GM13976 (cell line): ENCODE results near the gene DESI2.
"Not testable (repeated sequence)": the region's sequence is repeated elsewhere in the genome, so short reads cannot be mapped to it uniquely, and the experiment has no call there.

Experiments
- DNase-seq: peaks from one replicate; pipeline ENCODE4 v3.0.0; 2012; ENCODE audit warnings: low spot score
- in situ Hi-C: fragments of 300-500 bp; cut with MboI; formaldehyde crosslinking; loops from one replicate; pipeline ENCODE4 v1.12.0; 2022; ENCODE audit warnings: low sequenced_read_pairs, mixed read lengths, inconsistent platforms; ENCODE audit not compliant: unreplicated experiment
- TF ChIP-seq, protein P1 (sequence below): IDR thresholded peaks from 2 replicates; pipeline ENCODE4 v1.5.1; 2012; ENCODE audit warnings: borderline replicate concordance, mild to moderate bottlenecking; ENCODE audit not compliant: insufficient read depth; ENCODE audit errors: extremely low read depth, missing control alignments, control extremely low read depth

The DESI2 gene

DNA sequence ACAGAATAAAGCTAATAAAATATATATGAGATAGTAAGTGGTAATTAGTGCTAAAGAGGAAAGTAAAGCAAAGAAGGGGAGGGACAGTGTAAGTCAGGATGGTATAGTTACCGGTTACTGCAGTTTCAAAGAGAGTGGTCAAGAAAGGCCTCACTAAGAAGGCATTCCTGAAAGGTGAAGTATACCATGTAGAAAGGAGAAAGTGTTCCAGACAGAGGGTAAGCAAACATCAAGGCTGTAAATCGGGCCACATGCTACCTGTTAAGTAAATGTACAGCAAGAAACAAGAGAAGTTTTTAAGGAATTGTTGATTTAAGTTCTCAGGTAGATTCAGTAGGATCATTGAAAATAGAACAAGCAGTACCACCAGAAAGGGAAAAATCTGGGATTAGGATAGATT, 9.7 kb downstream of the DESI2 start:
- in situ Hi-C loops: no loop called here
- TF ChIP-seq, protein P1, sequence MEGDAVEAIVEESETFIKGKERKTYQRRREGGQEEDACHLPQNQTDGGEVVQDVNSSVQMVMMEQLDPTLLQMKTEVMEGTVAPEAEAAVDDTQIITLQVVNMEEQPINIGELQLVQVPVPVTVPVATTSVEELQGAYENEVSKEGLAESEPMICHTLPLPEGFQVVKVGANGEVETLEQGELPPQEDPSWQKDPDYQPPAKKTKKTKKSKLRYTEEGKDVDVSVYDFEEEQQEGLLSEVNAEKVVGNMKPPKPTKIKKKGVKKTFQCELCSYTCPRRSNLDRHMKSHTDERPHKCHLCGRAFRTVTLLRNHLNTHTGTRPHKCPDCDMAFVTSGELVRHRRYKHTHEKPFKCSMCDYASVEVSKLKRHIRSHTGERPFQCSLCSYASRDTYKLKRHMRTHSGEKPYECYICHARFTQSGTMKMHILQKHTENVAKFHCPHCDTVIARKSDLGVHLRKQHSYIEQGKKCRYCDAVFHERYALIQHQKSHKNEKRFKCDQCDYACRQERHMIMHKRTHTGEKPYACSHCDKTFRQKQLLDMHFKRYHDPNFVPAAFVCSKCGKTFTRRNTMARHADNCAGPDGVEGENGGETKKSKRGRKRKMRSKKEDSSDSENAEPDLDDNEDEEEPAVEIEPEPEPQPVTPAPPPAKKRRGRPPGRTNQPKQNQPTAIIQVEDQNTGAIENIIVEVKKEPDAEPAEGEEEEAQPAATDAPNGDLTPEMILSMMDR: no peak
- DNase-seq: no peak

DNA sequence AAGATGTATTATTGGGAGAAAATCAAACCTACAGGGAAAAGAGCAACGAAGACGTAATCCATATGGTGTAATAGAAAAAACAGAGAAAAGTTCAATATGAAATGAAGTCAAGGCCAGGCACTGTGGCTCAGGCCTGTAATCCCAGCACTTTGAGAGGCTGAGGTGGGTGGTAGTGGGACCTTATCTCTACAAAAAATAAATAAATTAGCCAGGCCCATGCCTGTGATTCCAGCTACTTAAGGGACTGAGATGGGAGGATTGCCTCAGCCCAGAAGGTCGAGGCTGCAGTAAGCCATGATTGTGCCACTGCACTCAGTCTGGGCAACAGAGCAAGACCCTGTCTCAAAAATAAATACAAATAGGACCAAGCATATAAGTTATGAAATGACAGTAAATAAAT, 11.4 kb downstream of the DESI2 start:
- TF ChIP-seq, protein P1: no peak
- DNase-seq: no peak
- in situ Hi-C loops: no loop called here

DNA sequence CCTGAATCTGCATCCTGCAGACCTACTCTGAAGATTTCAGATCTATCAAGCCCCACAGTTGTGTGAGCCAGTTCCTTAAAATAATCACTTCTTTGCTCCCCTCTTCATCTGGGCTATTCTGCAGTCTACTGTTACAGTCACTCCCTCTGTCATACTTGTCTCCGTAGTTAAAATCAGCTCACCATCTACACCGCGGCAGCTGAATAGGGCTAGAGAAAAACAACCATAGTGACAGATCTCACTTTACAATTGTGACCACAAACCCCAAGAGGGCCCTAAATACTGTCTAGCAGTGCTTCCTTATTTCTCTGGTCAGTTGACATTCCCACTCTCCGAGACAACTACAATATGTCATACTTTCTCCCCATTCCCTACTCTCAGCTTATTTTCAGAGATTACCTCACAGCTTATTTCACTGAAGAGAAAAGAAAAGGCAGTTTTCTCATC, 12.9 kb downstream of the DESI2 start:
- DNase-seq: peak; percentile 22

DNA sequence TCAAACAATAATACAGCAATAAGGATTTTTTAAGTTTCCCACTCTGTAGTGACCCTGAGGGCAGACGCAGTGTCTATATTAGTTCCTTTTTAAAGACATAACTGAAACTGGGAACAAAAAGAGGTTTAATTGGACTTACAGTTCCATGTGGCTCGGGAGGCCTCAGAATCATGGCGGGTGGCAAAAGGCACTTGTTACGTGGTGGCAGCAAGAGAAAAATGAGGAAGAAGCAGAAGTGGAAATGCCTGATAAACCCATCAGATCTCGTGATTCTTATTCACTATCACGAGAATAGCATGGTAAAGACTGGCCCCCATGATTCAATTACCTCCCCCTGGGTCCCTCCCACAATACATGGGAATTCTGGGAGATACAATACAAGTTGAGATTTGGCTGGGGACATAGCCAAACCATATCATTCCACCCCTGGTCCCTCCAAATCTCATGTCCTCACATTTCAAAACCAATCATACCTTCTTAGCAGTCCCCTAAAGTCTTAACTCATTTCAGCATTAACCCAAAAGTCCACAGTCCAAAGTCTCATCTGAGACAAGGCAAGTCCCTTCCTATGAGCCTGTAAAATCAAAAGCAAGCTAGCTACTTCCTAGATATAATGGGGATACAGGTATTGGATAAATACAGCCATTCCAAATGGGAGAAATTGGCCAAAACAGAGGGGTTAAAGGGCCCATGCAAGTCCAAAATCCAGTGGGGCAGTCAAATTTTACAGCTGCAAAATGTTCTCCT, 13.9 kb downstream of the DESI2 start:
- not testable (repeated sequence) for DNase-seq

More for the DNA sequence above, 12.9 kb downstream of the DESI2 start:
- in situ Hi-C loops: no loop called here
- TF ChIP-seq, protein P1: no peak

DNA sequence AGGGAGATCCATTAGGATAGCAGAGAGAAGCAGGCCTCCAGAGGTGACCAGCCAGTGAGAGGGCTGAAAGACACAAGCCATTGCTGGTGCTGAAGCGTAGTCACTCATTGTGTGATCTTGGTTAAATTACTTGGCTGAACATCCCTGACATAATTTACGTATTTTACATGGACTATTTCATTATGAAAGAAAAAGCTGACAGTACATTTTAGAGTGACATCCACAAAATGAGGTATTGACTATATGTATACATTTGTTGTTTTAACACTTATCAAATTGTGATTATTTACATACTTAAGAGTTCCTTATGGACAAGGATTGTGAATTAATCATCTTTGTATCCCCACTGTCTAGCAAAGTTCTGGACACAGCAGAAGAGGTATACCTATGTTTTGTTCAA, 14.9 kb downstream of the DESI2 start:
- TF ChIP-seq, protein P1: no peak
- in situ Hi-C loops: no loop called here
- DNase-seq: no peak

More for the DNA sequence above, 13.9 kb downstream of the DESI2 start:
- in situ Hi-C loops: not testable (repeated sequence)

DNA sequence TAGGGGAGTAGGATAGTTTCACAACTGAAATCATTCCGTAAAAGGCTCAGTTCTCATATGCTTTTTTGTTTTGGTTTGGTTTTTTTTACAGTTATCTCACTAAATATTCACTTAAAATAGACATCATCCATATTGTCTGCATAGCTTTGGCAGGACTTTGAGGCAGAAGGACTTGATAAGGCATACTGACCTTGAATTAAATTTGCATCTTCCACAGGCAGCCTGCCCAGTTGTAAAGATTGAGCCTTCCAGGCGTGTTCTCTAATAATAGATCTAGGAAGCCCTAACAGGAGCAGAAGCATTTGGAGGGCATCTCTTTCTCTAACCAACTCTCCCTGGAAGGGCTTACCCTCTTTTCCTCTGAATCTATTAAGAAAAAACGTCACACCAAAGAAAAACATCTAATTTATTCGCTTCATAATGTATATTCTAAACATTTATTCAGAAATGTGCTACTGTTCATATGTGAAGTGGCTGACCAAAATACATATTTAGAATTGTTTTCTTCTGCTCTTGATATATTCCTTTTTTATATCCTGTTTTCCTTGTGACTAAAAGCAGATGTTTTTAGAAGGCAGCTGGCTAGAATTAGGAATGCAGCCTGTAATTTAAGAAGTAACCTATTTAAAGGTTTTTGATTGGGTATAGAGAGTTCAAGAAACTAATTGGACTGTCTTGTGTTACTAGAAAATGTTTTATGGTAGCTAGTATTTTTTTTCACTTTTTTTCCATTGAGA, 20.2 kb downstream of the DESI2 start:
- no peak for DNase-seq
- in situ Hi-C loops: no loop called here
- TF ChIP-seq, protein P1: no peak

DNA sequence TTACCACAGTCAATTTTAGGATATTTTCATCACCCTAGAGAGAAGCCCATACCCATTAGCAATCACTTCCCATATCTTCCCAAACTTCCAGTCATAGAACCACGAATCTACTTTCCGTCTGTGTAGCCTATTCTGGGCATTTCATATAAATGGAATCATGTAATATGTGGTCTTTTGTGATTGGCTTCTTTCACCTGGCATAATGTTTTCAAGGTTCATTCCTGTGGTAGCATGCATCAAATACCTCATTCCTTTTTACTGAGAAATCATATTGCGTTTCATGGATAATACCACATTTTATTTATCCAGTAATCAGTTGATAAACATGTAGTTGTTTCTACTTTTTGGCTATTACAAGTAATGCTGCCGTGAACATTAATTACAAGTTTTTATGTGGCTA, 21.5 kb downstream of the DESI2 start:
- DNase-seq: no peak
- TF ChIP-seq, protein P1: no peak
- in situ Hi-C loops: no loop called here
